Neural progenitor cell (in vitro differentiated cells): Measurements from ENCODE around the gene LOXL1. TPM values are rescaled to one million over a fixed set of nuclear protein-coding genes. Genes with fewer than 3 reads are reported as not detected.

ENCODE experiments used
- DNase-seq: peaks from one replicate; pipeline ENCODE4 v3.0.0-alpha.2; 2016; ENCODE audit warnings: low spot score
- H2AFZ ChIP-seq: fragments of 200-600 bp; sonication (generic); replicated peaks from 2 replicates; pipeline ENCODE4 v1.6.1; 2016; ENCODE audit warnings: antibody characterized with exemption
- H3F3A ChIP-seq: fragments of 200-600 bp; sonication (generic); 2 replicates; pipeline ENCODE4 v1.6.1; 2016; ENCODE audit warnings: antibody characterized with exemption, low read depth
- H3K27ac ChIP-seq: fragments of 200-600 bp; sonication (generic); 2 replicates; pipeline ENCODE4 v1.5.1; 2016; ENCODE audit warnings: mild to moderate bottlenecking
- H3K27me3 ChIP-seq: fragments of 200-600 bp; sonication (generic); 2 replicates; pipeline ENCODE4 v1.6.1; 2016; ENCODE audit warnings: mild to moderate bottlenecking, moderate library complexity
- H3K36me3 ChIP-seq: fragments of 200-600 bp; sonication (generic); 2 replicates; pipeline ENCODE4 v1.5.1; 2016
- H3K4me1 ChIP-seq: fragments of 200-600 bp; sonication (generic); 2 replicates; pipeline ENCODE4 v1.6.1; 2016; ENCODE audit warnings: mixed run types
- H3K4me2 ChIP-seq: fragments of 200-600 bp; sonication (generic); 2 replicates; pipeline ENCODE4 v1.6.1; 2016
- H3K4me3 ChIP-seq: fragments of 200-600 bp; sonication (generic); 2 replicates; pipeline ENCODE4 v1.5.1; 2016
- H3K79me2 ChIP-seq: fragments of 200-600 bp; sonication (generic); 2 replicates; pipeline ENCODE4 v1.6.1; 2016; ENCODE audit warnings: low read depth
- H3K9ac ChIP-seq: fragments of 200-600 bp; sonication (generic); 2 replicates; pipeline ENCODE4 v1.6.1; 2016
- H3K9me3 ChIP-seq: fragments of 200-600 bp; sonication (generic); 2 replicates; pipeline ENCODE4 v1.5.1; 2016; ENCODE audit warnings: low read depth
- H4K20me1 ChIP-seq: fragments of 200-600 bp; sonication (generic); 2 replicates; pipeline ENCODE4 v1.6.1; 2016; ENCODE audit warnings: low read depth
- H3K27ac Mint-ChIP-seq: 3 replicates; pipeline ENCODE4 v1.8.0; 2021; ENCODE audit warnings: mixed read lengths
- H3K27me3 Mint-ChIP-seq: 2 replicates; pipeline ENCODE4 v1.8.0; 2022; ENCODE audit warnings: low read depth, mild to moderate bottlenecking, inconsistent platforms, moderate library complexity, mixed read lengths; ENCODE audit not compliant: insufficient read depth
- H3K36me3 Mint-ChIP-seq: 3 replicates; pipeline ENCODE4 v1.8.0; 2021; ENCODE audit warnings: mixed read lengths
- H3K4me1 Mint-ChIP-seq: 3 replicates; pipeline ENCODE4 v1.8.0; 2021; ENCODE audit warnings: mixed read lengths
- H3K4me3 Mint-ChIP-seq: 3 replicates; pipeline ENCODE4 v1.8.0; 2021; ENCODE audit warnings: mild to moderate bottlenecking, moderate library complexity, mixed read lengths
- H3K9me3 Mint-ChIP-seq: 3 replicates; pipeline ENCODE4 v1.8.0; 2020; ENCODE audit warnings: mixed read lengths
- EZH2 ChIP-seq: fragments of 200-600 bp; sonication (generic); IDR thresholded peaks from 2 replicates; pipeline ENCODE4 v1.6.1; 2017; ENCODE audit warnings: antibody characterized with exemption, mild to moderate bottlenecking, moderate library complexity
- EZH2phosphoT487 ChIP-seq: fragments of 200-600 bp; sonication (generic); IDR thresholded peaks from 2 replicates; pipeline ENCODE4 v1.6.1; 2017; ENCODE audit warnings: antibody characterized with exemption
- total RNA-seq: library from RNA; depleted of rRNA; stranded (reverse); fragments of >200 nt; gene quantifications from 2 replicates; pipeline ENCODE4 v1.2.3, GENCODE V29; 2015; ENCODE audit warnings: low replicate concordance
- TF ChIP-seq, protein P1 (sequence below): fragments of 200-600 bp; sonication (generic); IDR thresholded peaks from 2 replicates; pipeline ENCODE4 v1.5.1; 2017; ENCODE audit warnings: antibody characterized with exemption, mild to moderate bottlenecking

LOXL1 gene
- total RNA-seq, 1 donor from 2014 or later, result 5.3 TPM

DNA sequence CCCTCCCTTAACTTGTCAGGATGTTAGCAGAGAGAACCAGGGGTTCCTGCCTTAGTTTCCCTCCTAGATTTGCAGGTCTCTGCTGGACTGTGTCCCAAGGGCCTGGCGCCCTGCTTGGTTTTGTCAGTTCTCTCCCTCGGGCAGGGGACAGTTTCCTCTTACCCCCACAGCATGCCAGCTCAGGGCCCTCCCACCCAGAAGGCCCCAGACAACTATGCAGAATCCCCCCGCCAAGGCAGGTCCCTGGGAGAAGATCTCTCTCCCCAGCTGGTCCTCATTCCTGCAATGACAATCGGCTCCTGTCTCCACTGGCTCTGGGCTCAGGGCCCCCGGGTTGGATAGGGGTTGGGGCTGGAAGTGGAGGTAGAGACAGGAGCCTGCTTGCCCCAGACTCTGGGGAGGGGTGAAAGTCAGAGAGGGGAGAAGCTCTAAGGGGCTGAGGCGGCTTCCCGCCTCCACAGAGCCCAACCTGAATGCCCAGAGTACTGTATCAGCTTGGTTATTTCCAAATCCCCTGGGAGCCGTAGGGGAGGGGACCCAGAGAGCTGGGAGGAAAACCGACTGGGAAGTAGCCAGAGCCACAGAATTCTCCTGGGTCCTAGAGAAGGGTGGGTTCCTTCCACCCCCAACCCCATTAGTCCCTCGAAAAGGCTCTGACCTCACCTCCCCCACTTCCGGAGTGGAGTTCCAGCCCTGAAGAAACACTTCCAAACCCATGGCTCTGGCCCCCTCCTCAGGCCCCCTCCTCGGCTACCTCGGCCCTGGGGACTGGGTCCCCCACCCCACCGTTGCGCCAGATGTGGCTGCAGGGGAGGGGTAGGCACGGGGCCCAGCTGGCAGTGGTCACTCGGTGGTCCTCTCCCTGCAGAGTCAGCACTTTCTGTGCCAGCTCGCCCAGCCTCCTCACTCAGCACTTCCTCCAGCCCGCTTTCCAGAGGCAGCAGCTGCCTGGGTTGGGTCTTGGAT lies 3.8 kb upstream of the LOXL1 start:
- peak; percentile 85 for DNase-seq
- Histone ChIP-seq H3K9ac (no peak overlapping the region), H3K4me1 (peaks cover 49% of the 10 kb centered on the region), H3K4me2 (peak overlapping the region; percentile 57), H3K79me2 (no peaks in the 10 kb centered on the region), H3K36me3 (no peaks in the 10 kb centered on the region), H3K27ac (peak overlapping the region; percentile 25), H3K9me3 (peaks cover 9% of the 10 kb centered on the region), H2AFZ (peak overlapping the region; percentile 78), H4K20me1 (no peaks in the 10 kb centered on the region), H3K27me3 (no peaks in the 10 kb centered on the region), H3K4me3 (peak overlapping the region; percentile 35), H3F3A (peaks cover 43% of the 10 kb centered on the region)
- Mint-ChIP-seq H3K4me1 (peaks cover 46% of the 10 kb centered on the region), H3K4me3 (peak overlapping the region; percentile 67), H3K9me3 (peaks cover 14% of the 10 kb centered on the region), H3K27me3 (peaks cover 17% of the 10 kb centered on the region), H3K27ac (peak overlapping the region; percentile 81), H3K36me3 (peaks cover 4% of the 10 kb centered on the region)
- TF ChIP-seq, protein P1, sequence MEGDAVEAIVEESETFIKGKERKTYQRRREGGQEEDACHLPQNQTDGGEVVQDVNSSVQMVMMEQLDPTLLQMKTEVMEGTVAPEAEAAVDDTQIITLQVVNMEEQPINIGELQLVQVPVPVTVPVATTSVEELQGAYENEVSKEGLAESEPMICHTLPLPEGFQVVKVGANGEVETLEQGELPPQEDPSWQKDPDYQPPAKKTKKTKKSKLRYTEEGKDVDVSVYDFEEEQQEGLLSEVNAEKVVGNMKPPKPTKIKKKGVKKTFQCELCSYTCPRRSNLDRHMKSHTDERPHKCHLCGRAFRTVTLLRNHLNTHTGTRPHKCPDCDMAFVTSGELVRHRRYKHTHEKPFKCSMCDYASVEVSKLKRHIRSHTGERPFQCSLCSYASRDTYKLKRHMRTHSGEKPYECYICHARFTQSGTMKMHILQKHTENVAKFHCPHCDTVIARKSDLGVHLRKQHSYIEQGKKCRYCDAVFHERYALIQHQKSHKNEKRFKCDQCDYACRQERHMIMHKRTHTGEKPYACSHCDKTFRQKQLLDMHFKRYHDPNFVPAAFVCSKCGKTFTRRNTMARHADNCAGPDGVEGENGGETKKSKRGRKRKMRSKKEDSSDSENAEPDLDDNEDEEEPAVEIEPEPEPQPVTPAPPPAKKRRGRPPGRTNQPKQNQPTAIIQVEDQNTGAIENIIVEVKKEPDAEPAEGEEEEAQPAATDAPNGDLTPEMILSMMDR, result no peak
- TF ChIP-seq EZH2 (no peak), EZH2phosphoT487 (no peak)

DNA sequence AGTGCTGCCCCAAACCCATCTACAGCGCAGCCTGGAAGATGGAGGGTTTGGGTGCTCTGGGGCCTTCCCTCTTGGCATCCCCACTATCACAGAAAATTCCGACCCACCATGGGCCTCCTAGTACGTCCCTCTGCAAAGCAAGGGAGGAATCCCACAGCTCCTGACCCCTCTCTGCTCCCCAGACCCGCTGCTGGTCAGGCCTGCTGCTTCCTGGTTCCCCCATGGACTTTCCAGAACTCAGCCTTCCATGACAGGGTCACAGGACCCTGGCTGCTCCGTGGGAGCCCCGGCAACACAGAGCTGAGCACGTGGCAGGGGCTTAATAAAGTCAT lies 3.1 kb upstream of the LOXL1 start:
- Histone ChIP-seq H3K4me2 (peak overlapping the region; percentile 57), H3K27ac (no peak overlapping the region), H3K9me3 (peaks cover 6% of the 10 kb centered on the region), H3K27me3 (no peaks in the 10 kb centered on the region), H3K36me3 (no peaks in the 10 kb centered on the region), H3F3A (peaks cover 43% of the 10 kb centered on the region), H3K79me2 (peaks cover 3% of the 10 kb centered on the region), H2AFZ (no peak overlapping the region), H4K20me1 (peaks cover 3% of the 10 kb centered on the region), H3K4me3 (no peak overlapping the region), H3K9ac (no peak overlapping the region), H3K4me1 (peaks cover 52% of the 10 kb centered on the region)
- Mint-ChIP-seq H3K4me1 (peaks cover 49% of the 10 kb centered on the region), H3K27ac (peak overlapping the region; percentile 81), H3K9me3 (peaks cover 8% of the 10 kb centered on the region), H3K36me3 (peaks cover 4% of the 10 kb centered on the region), H3K4me3 (peak overlapping the region; percentile 67), H3K27me3 (peaks cover 19% of the 10 kb centered on the region)
- DNase-seq, result no peak
- TF ChIP-seq EZH2phosphoT487 (no peak), EZH2 (no peak)
- TF ChIP-seq, protein P1, result no peak

DNA sequence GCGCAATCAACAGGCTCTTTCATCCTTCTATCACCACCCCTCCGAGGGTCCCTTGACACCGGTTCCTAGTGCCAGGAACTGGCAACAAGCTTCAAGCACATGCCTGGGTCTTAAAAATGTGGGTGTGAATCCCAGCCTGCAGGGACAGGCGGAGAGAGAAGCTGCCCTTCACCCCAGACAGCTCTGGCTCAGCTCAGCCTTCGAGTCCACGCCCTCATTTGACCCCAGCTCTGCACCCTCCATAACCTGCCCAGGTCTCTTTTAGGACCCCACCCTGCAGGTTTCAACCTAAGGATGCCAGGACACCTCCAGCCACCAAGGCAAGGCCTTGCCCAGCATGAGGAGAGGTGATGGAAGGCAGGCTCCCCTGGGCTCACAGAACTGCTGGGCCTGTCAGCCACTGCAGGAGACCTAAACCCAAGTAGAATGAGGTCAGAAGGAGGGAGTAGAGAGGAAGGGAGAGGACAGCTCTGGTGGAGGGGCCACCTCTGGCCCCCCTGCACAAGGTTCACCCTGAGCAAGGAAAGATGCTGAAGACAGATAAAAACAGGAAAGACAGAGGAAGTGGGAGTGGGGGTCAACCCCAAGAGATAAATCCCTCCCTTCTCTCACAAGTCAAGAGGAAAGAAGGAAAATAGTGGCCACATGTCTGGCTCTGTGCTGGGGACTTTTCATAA lies 2.6 kb upstream of the LOXL1 start:
- Mint-ChIP-seq H3K4me3 (peak overlapping the region; percentile 67), H3K27me3 (peaks cover 23% of the 10 kb centered on the region), H3K36me3 (peaks cover 3% of the 10 kb centered on the region), H3K9me3 (peaks cover 4% of the 10 kb centered on the region), H3K27ac (peak overlapping the region; percentile 81), H3K4me1 (peaks cover 51% of the 10 kb centered on the region)
- Histone ChIP-seq H3F3A (peaks cover 43% of the 10 kb centered on the region), H3K4me3 (no peak overlapping the region), H3K9me3 (peaks cover under 1% of the 10 kb centered on the region), H4K20me1 (peaks cover 8% of the 10 kb centered on the region), H3K4me2 (peak overlapping the region; percentile 57), H3K27ac (no peak overlapping the region), H3K4me1 (peaks cover 57% of the 10 kb centered on the region), H3K79me2 (peaks cover 4% of the 10 kb centered on the region), H2AFZ (no peak overlapping the region), H3K36me3 (no peaks in the 10 kb centered on the region), H3K9ac (no peak overlapping the region), H3K27me3 (no peaks in the 10 kb centered on the region)
- TF ChIP-seq EZH2 (no peak), EZH2phosphoT487 (no peak)
- TF ChIP-seq, protein P1, result no peak
- DNase-seq, result no peak
